Neural cell (in vitro differentiated cells): ENCODE results near the gene SLC12A7.

Source experiments
- EP300 ChIP-seq: fragments of 450-650 bp; conservative IDR thresholded peaks from 2 replicates; pipeline ENCODE4 v1.6.1; 2014; ENCODE audit warnings: antibody characterized with exemption, mild to moderate bottlenecking, moderate library complexity; ENCODE audit not compliant: poor library complexity, severe bottlenecking
- POLR2AphosphoS5 ChIP-seq: IDR thresholded peaks from 2 replicates; pipeline ENCODE4 v1.6.1; 2012
- TF ChIP-seq, protein P1 (sequence below): fragments of 450-650 bp; IDR thresholded peaks from 2 replicates; pipeline ENCODE4 v1.5.1; 2014; ENCODE audit warnings: antibody characterized with exemption, mild to moderate bottlenecking, moderate library complexity; ENCODE audit not compliant: poor library complexity, severe bottlenecking

DNA sequence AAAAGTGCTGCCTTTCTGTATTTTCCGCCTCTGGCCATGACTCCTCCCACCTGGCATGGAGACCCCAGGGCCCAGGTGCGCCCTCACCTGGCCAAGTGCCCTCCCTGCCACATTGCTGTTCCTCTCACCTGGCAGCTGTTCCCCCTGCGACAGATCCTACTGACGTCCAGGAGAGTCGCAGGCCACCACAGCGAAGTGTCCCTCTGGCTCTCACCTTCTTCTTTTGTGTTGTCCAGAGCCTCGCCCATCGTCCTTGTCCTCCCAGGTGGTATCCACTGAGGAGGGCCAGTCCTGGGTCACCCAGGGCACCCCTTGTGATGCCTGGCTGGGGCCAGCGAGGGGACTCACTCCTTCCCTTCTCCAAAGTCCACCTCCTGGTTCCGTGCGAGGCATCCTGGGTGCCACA is 100.6 kb downstream of the SLC12A7 start:
- TF ChIP-seq EP300 = no peak
- TF ChIP-seq, protein P1, sequence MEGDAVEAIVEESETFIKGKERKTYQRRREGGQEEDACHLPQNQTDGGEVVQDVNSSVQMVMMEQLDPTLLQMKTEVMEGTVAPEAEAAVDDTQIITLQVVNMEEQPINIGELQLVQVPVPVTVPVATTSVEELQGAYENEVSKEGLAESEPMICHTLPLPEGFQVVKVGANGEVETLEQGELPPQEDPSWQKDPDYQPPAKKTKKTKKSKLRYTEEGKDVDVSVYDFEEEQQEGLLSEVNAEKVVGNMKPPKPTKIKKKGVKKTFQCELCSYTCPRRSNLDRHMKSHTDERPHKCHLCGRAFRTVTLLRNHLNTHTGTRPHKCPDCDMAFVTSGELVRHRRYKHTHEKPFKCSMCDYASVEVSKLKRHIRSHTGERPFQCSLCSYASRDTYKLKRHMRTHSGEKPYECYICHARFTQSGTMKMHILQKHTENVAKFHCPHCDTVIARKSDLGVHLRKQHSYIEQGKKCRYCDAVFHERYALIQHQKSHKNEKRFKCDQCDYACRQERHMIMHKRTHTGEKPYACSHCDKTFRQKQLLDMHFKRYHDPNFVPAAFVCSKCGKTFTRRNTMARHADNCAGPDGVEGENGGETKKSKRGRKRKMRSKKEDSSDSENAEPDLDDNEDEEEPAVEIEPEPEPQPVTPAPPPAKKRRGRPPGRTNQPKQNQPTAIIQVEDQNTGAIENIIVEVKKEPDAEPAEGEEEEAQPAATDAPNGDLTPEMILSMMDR = peak; percentile 27
- no peak for TF ChIP-seq POLR2AphosphoS5
